ENCODE measurements around the gene XIRP2.

Gene XIRP2
- total RNA-seq = 0 reads per million in 3 donors

GRCh38 chr2:166888180-166888579 is at the start of gene XIRP2:
Gene XIRP2 (plus strand): TSS chr2:166888480. CDS start chr2:166903483, 15,003 bp downstream.
- Histone ChIP-seq H3K9me3 (ENCODE audit: control insufficient read depth, low read length) (no peaks in the 10 kb centered on the region), H3K36me3 (ENCODE audit: control insufficient read depth, insufficient read depth, low read length) (no peaks in the 10 kb centered on the region), H3K4me1 (ENCODE audit: control insufficient read depth, insufficient read depth, low read length, poor library complexity, severe bottlenecking) (no peaks in the 10 kb centered on the region), H3K4me3 (ENCODE audit: insufficient read depth, low read depth, low read length, poor library complexity, severe bottlenecking) (no peak within 1 kb of the TSS), H3K27ac (ENCODE audit: insufficient read depth, low read length, poor library complexity, severe bottlenecking) (no peak within 1 kb of the TSS), H3K27me3 (replicated peaks; ENCODE audit: control insufficient read depth, insufficient read depth, low read length, poor library complexity, severe bottlenecking) (no peaks in the 10 kb centered on the region)
- DNase-seq = no peak

- H3K4me3 ChIP-seq (ENCODE audit: insufficient read depth, low read depth, low read length, poor library complexity, severe bottlenecking) = no peak overlapping the region
- H3K27me3 ChIP-seq (replicated peaks; ENCODE audit: control insufficient read depth, insufficient read depth, low read length, poor library complexity, severe bottlenecking) = no peaks in the 10 kb centered on the region
- no peaks in the 10 kb centered on the region for H3K4me1 ChIP-seq (ENCODE audit: control insufficient read depth, insufficient read depth, low read length, poor library complexity, severe bottlenecking)
- H3K36me3 ChIP-seq (ENCODE audit: control insufficient read depth, insufficient read depth, low read length) = no peaks in the 10 kb centered on the region
- H3K9me3 ChIP-seq (ENCODE audit: control insufficient read depth, low read length) = no peaks in the 10 kb centered on the region
- DNase-seq = no peak
- no peak overlapping the region for H3K27ac ChIP-seq (ENCODE audit: insufficient read depth, low read length, poor library complexity, severe bottlenecking)
Measured at GRCh38 chr2:166841152-166841551, 47.1 kb upstream of the XIRP2 start.

- DNase-seq = no peak
- Histone ChIP-seq H3K27ac (ENCODE audit: insufficient read depth, low read length, poor library complexity, severe bottlenecking) (no peak overlapping the region), H3K4me1 (ENCODE audit: control insufficient read depth, insufficient read depth, low read length, poor library complexity, severe bottlenecking) (no peaks in the 10 kb centered on the region), H3K9me3 (ENCODE audit: control insufficient read depth, low read length) (no peaks in the 10 kb centered on the region), H3K4me3 (ENCODE audit: insufficient read depth, low read depth, low read length, poor library complexity, severe bottlenecking) (no peak overlapping the region), H3K27me3 (replicated peaks; ENCODE audit: control insufficient read depth, insufficient read depth, low read length, poor library complexity, severe bottlenecking) (no peaks in the 10 kb centered on the region), H3K36me3 (ENCODE audit: control insufficient read depth, insufficient read depth, low read length) (no peaks in the 10 kb centered on the region)
Measured at GRCh38 chr2:166841679-166842078, 46.6 kb upstream of the XIRP2 start.

GRCh38 chr2:166844111-166844510 is 44.2 kb upstream of the XIRP2 start:
- no peak for DNase-seq

GRCh38 chr2:166862468-166863132 is 25.7 kb upstream of the XIRP2 start:
- no peak overlapping the region for H3K4me3 ChIP-seq (ENCODE audit: insufficient read depth, low read depth, low read length, poor library complexity, severe bottlenecking)
- no peak overlapping the region for H3K27ac ChIP-seq (ENCODE audit: insufficient read depth, low read length, poor library complexity, severe bottlenecking)
- no peaks in the 10 kb centered on the region for H3K4me1 ChIP-seq (ENCODE audit: control insufficient read depth, insufficient read depth, low read length, poor library complexity, severe bottlenecking)
- no peak for DNase-seq
- H3K36me3 ChIP-seq (ENCODE audit: control insufficient read depth, insufficient read depth, low read length) = no peaks in the 10 kb centered on the region
- H3K27me3 ChIP-seq (replicated peaks; ENCODE audit: control insufficient read depth, insufficient read depth, low read length, poor library complexity, severe bottlenecking) = no peaks in the 10 kb centered on the region
- H3K9me3 ChIP-seq (ENCODE audit: control insufficient read depth, low read length) = no peaks in the 10 kb centered on the region

More at GRCh38 chr2:166844111-166844510, 44.2 kb upstream of the XIRP2 start:
- Histone ChIP-seq H3K4me1 (ENCODE audit: control insufficient read depth, insufficient read depth, low read length, poor library complexity, severe bottlenecking) (no peaks in the 10 kb centered on the region), H3K27me3 (replicated peaks; ENCODE audit: control insufficient read depth, insufficient read depth, low read length, poor library complexity, severe bottlenecking) (no peaks in the 10 kb centered on the region), H3K9me3 (ENCODE audit: control insufficient read depth, low read length) (no peaks in the 10 kb centered on the region), H3K4me3 (ENCODE audit: insufficient read depth, low read depth, low read length, poor library complexity, severe bottlenecking) (no peak overlapping the region), H3K36me3 (ENCODE audit: control insufficient read depth, insufficient read depth, low read length) (no peaks in the 10 kb centered on the region), H3K27ac (ENCODE audit: insufficient read depth, low read length, poor library complexity, severe bottlenecking) (no peak overlapping the region)

GRCh38 chr2:166867874-166868514 is 20.3 kb upstream of the XIRP2 start:
- Histone ChIP-seq H3K27me3 (replicated peaks; ENCODE audit: control insufficient read depth, insufficient read depth, low read length, poor library complexity, severe bottlenecking) (no peaks in the 10 kb centered on the region), H3K36me3 (ENCODE audit: control insufficient read depth, insufficient read depth, low read length) (no peaks in the 10 kb centered on the region), H3K27ac (ENCODE audit: insufficient read depth, low read length, poor library complexity, severe bottlenecking) (no peak overlapping the region), H3K4me1 (ENCODE audit: control insufficient read depth, insufficient read depth, low read length, poor library complexity, severe bottlenecking) (no peaks in the 10 kb centered on the region), H3K4me3 (ENCODE audit: insufficient read depth, low read depth, low read length, poor library complexity, severe bottlenecking) (no peak overlapping the region), H3K9me3 (ENCODE audit: control insufficient read depth, low read length) (no peaks in the 10 kb centered on the region)
- DNase-seq = no peak

GRCh38 chr2:166870346-166870745 is 17.9 kb upstream of the XIRP2 start:
- no peaks in the 10 kb centered on the region for H3K36me3 ChIP-seq (ENCODE audit: control insufficient read depth, insufficient read depth, low read length)
- no peaks in the 10 kb centered on the region for H3K9me3 ChIP-seq (ENCODE audit: control insufficient read depth, low read length)
- no peak for DNase-seq
- no peak overlapping the region for H3K27ac ChIP-seq (ENCODE audit: insufficient read depth, low read length, poor library complexity, severe bottlenecking)
- H3K4me1 ChIP-seq (ENCODE audit: control insufficient read depth, insufficient read depth, low read length, poor library complexity, severe bottlenecking) = no peaks in the 10 kb centered on the region
- no peak overlapping the region for H3K4me3 ChIP-seq (ENCODE audit: insufficient read depth, low read depth, low read length, poor library complexity, severe bottlenecking)
- no peaks in the 10 kb centered on the region for H3K27me3 ChIP-seq (replicated peaks; ENCODE audit: control insufficient read depth, insufficient read depth, low read length, poor library complexity, severe bottlenecking)

- no peak for DNase-seq
Measured at GRCh38 chr2:166881177-166881576, 7.1 kb upstream of the XIRP2 start.

GRCh38 chr2:166882851-166883250 is 5.4 kb upstream of the XIRP2 start:
- DNase-seq = no peak
- no peak overlapping the region for H3K4me3 ChIP-seq (ENCODE audit: insufficient read depth, low read depth, low read length, poor library complexity, severe bottlenecking)
- no peaks in the 10 kb centered on the region for H3K36me3 ChIP-seq (ENCODE audit: control insufficient read depth, insufficient read depth, low read length)
- H3K9me3 ChIP-seq (ENCODE audit: control insufficient read depth, low read length) = no peaks in the 10 kb centered on the region
- no peaks in the 10 kb centered on the region for H3K4me1 ChIP-seq (ENCODE audit: control insufficient read depth, insufficient read depth, low read length, poor library complexity, severe bottlenecking)
- H3K27ac ChIP-seq (ENCODE audit: insufficient read depth, low read length, poor library complexity, severe bottlenecking) = no peak overlapping the region
- H3K27me3 ChIP-seq (replicated peaks; ENCODE audit: control insufficient read depth, insufficient read depth, low read length, poor library complexity, severe bottlenecking) = no peaks in the 10 kb centered on the region

More at GRCh38 chr2:166881177-166881576, 7.1 kb upstream of the XIRP2 start:
- Histone ChIP-seq H3K4me1 (ENCODE audit: control insufficient read depth, insufficient read depth, low read length, poor library complexity, severe bottlenecking) (no peaks in the 10 kb centered on the region), H3K9me3 (ENCODE audit: control insufficient read depth, low read length) (no peaks in the 10 kb centered on the region), H3K4me3 (ENCODE audit: insufficient read depth, low read depth, low read length, poor library complexity, severe bottlenecking) (no peak overlapping the region), H3K36me3 (ENCODE audit: control insufficient read depth, insufficient read depth, low read length) (no peaks in the 10 kb centered on the region), H3K27me3 (replicated peaks; ENCODE audit: control insufficient read depth, insufficient read depth, low read length, poor library complexity, severe bottlenecking) (no peaks in the 10 kb centered on the region), H3K27ac (ENCODE audit: insufficient read depth, low read length, poor library complexity, severe bottlenecking) (no peak overlapping the region)

GRCh38 chr2:166891727-166892126 is 3.4 kb downstream of the XIRP2 start:
- DNase-seq = no peak
- no peak overlapping the region for H3K27ac ChIP-seq (ENCODE audit: insufficient read depth, low read length, poor library complexity, severe bottlenecking)
- no peak overlapping the region for H3K4me3 ChIP-seq (ENCODE audit: insufficient read depth, low read depth, low read length, poor library complexity, severe bottlenecking)

More at GRCh38 chr2:166891727-166892126, 3.4 kb downstream of the XIRP2 start:
- Histone ChIP-seq H3K36me3 (ENCODE audit: control insufficient read depth, insufficient read depth, low read length) (no peaks in the 10 kb centered on the region), H3K9me3 (ENCODE audit: control insufficient read depth, low read length) (no peaks in the 10 kb centered on the region), H3K27me3 (replicated peaks; ENCODE audit: control insufficient read depth, insufficient read depth, low read length, poor library complexity, severe bottlenecking) (no peaks in the 10 kb centered on the region), H3K4me1 (ENCODE audit: control insufficient read depth, insufficient read depth, low read length, poor library complexity, severe bottlenecking) (no peaks in the 10 kb centered on the region)

Data from effector memory CD4-positive, alpha-beta T cell (primary cell).